ENCODE results near the gene IGSF1.

Gene IGSF1, protein sequence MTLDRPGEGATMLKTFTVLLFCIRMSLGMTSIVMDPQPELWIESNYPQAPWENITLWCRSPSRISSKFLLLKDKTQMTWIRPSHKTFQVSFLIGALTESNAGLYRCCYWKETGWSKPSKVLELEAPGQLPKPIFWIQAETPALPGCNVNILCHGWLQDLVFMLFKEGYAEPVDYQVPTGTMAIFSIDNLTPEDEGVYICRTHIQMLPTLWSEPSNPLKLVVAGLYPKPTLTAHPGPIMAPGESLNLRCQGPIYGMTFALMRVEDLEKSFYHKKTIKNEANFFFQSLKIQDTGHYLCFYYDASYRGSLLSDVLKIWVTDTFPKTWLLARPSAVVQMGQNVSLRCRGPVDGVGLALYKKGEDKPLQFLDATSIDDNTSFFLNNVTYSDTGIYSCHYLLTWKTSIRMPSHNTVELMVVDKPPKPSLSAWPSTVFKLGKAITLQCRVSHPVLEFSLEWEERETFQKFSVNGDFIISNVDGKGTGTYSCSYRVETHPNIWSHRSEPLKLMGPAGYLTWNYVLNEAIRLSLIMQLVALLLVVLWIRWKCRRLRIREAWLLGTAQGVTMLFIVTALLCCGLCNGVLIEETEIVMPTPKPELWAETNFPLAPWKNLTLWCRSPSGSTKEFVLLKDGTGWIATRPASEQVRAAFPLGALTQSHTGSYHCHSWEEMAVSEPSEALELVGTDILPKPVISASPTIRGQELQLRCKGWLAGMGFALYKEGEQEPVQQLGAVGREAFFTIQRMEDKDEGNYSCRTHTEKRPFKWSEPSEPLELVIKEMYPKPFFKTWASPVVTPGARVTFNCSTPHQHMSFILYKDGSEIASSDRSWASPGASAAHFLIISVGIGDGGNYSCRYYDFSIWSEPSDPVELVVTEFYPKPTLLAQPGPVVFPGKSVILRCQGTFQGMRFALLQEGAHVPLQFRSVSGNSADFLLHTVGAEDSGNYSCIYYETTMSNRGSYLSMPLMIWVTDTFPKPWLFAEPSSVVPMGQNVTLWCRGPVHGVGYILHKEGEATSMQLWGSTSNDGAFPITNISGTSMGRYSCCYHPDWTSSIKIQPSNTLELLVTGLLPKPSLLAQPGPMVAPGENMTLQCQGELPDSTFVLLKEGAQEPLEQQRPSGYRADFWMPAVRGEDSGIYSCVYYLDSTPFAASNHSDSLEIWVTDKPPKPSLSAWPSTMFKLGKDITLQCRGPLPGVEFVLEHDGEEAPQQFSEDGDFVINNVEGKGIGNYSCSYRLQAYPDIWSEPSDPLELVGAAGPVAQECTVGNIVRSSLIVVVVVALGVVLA (N-terminal part only)

DNA sequence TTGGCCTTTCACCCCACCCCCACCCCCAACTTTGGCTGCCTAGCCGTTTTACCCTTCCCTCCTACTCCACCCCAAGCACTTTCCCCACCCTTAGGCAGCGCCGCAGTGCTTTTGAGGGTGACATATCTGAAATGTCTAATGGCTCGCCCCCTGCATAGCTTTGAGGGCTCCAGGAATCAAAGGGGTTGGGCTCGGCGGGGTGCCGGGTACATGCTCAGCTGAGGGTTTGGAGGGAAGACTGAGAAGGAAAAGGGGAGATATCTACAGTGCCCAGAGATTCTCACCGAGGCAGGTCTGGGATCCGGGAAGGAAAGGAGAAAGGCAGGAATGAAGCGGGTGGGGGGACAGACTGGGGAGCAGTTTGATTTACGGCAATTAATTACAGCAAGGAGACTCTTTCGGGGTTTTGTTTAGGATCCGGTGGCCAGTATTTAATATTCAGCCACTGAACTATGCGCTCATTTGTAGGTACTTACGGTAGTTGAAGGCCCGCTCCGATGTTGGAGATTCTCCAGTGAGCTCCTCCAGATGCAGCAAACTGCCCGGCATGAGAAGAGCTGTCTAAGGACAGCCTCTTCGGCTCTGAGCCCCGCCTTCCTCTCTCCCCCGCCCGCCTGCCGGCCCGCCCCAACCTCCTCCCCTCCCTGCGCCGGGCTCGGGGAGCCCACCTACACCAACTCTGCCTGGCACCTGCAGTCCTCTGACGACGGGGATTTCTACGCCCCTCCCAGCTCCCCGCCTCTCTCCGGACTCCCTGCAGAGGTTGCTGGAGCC, at the start of gene IGSF1:
Gene IGSF1 (minus strand): TSS at position 569 of the 774 bp plus-strand sequence. CDS start 2,632 bp downstream, outside the sequence.
- no peak for DNase-seq

- no peak for DNase-seq
Measured at GRCh38 chrX:131332331-131332730, 43.2 kb upstream of the IGSF1 start.

GRCh38 chrX:131331152-131331551, 42.0 kb upstream of the IGSF1 start:
- DNase-seq = no peak

DNA sequence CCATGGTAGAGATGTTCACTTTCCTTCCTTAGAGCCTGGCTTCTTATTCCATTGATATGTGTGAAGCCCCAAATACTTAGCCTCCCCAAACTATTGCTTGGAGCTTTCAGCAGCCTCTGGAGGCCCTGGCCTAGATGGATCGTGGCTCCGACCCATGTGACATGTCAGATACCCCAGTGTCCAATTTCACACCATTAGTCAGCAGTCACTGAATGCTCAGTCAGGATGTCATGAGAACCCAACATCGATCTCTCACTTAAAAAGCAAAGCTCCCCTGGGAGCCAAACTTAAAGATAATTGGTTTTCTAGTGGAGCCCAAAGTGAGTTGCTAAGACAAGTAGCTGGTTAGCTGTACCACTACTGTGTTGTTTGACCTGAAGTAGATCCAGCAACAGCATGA, 41.6 kb upstream of the IGSF1 start:
- DNase-seq = no peak

DNA sequence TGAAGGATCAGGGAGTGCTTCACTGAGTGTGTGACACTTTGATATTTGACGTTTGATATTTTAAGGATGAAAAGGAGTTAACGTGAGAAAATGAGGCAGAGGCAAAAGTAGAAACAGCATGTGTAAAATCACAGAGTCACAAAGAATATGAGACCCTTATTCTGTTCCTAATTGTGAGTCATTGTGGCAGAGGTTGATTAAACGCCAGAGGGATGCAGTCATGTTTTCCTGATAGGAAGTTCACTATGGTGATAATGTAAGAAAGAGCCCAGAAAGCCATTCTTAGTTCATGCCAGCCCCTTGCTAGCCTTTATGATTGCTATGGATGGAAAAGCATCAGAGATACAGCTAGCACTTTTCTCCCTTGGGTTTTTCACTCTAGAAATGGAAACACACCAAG, 33.5 kb upstream of the IGSF1 start:
- DNase-seq = no peak

DNA sequence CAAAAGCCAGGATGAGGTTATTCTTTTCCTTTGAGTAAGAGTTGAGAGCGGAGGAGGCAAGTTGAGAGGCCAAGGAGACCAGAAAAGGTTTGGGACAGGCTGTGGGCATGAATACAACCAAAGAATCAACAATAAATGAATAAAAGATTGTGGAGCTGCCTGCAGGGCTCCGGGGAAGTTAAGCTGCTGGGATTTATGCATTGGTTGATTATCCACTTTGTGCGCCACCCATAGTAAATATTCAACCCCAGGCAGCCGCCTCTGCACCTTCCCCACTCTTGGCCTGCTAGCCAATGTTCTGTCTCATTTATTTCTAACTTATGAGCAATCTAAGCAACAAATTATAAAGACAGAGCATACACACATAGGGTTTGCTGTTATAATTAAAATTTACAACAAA, 28.2 kb upstream of the IGSF1 start:
- peak; percentile 16 for DNase-seq

DNA sequence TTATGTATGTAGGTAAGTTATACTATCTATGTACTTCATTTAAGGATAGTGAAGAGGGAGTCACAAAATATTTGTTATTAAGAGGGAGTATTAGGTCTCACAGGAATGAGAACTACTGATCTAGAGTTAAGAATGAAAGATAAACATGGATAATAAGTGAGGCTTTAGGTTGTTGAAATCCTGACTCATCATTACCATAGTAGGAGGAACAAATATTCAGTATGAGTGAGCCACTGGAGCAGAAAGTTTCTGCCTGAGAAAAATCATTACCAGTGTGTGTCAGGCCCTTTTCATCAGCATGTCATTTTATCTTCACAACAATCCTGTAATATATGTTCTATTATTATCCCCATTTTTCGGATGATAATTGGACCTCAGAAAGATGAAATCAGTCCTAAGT, 27.2 kb upstream of the IGSF1 start:
- DNase-seq = peak; percentile 31

DNA sequence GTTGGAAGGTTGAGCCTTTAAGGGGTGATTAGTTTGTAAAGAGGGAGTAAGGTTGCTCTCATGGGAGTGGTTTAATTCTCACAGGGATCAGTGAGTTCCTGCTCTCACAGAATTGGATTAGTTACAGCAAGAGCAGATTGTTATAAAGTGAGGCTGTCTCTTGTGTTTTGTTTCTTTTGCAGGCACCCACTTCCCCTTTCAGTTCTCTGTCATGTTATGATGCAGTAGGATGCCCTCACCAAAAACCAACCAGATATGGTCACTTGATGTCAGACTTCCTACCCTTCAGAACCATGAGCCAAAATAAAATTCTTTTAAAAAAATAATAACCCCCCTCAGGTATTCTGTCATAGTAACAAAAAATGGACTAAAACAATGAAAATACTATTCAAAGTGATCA, 19.9 kb upstream of the IGSF1 start:
- DNase-seq = no peak

- DNase-seq = no peak
Measured at GRCh38 chrX:131306601-131307000, 17.5 kb upstream of the IGSF1 start.

DNA sequence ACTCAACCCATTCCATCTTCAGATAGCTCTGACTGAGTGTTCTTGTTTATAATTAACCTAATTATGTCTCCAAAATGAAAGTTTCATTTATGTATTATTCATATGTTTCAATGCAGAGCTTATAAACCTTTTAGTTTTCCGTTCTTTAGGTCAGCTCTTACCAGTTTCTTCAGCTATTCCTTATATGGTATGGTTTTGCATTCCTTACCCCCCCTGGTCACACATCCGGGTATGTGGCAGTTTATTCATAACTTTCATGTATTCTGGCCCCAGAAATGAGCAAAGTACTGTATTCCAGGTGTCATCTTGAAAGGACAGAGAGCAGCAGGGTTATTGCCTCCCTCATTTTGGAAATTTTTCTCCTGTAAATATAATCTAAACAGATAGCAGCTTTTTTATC, 16.8 kb upstream of the IGSF1 start:
- DNase-seq = no peak

GRCh38 chrX:131302701-131303100, 13.6 kb upstream of the IGSF1 start:
- DNase-seq = no peak

DNA sequence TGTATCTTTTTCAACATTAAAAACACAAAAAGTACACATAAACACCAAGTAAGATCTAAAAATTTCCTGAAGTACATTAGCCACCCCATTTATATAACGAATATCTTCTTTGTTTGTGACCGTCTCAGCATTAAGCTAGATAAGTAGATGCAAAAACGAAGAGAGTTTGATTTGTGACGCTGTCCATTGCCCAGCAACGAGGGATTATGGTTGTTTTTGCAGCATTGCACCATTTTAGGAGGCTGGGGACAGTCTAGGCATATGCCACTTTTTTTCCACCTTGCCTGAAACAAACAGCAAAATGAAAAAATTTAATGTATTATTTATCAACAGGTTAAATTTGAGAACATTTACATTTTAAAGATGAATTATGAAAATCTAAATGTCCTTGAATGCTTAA, 12.0 kb upstream of the IGSF1 start:
- no peak for DNase-seq

GRCh38 chrX:131298846-131299245, 9.7 kb upstream of the IGSF1 start:
- DNase-seq = no peak

GRCh38 chrX:131298036-131298435, 8.9 kb upstream of the IGSF1 start:
- no peak for DNase-seq

DNA sequence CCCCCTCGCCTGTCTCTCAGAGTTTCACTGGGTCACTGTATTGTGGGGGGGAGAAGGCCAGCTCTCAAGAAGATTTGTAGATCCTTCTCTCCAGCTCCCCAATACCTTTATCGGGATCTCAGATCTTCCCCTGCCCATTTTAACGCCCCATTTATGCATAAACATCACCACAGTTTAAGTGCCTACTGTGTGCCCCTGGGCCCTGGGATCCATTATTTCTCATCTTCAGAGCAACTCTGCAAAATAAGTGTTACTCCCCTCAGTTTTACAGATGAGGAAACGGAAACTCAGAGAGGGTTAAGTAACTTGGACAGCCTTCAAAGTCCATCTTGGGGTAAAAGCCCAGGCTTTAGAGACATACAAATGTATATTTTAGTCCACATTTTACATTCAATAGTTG, 421 bp upstream of the IGSF1 start:
- DNase-seq = no peak

DNA sequence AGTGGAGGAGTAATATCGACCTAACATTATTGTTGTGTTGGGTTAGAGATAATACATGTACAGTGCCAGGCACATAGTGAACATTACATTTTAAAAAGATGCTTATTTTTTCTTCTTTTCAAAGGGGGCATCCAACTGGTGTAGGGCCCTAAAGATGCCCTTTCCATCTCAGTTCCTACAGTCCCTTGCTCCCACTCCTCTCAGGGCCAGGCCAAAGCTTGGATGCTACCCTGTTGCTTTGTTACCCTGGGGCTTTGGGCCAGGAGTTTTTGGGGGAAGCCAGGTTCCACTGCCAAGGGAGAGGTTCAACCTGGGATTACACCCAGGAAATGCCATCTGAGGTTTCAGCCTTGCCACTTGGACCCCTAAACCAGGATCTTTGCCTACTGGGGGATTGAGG, 918 bp downstream of the IGSF1 start:
- no peak for DNase-seq

- no peak for DNase-seq
Measured at GRCh38 chrX:131287560-131288179, 1.4 kb downstream of the IGSF1 start.

- DNase-seq = no peak
Measured at GRCh38 chrX:131279617-131280016, 9.5 kb downstream of the IGSF1 start.

GRCh38 chrX:131279197-131279596, 9.9 kb downstream of the IGSF1 start:
- DNase-seq = no peak

GRCh38 chrX:131277543-131278136, 11.5 kb downstream of the IGSF1 start:
- DNase-seq = no peak

DNA sequence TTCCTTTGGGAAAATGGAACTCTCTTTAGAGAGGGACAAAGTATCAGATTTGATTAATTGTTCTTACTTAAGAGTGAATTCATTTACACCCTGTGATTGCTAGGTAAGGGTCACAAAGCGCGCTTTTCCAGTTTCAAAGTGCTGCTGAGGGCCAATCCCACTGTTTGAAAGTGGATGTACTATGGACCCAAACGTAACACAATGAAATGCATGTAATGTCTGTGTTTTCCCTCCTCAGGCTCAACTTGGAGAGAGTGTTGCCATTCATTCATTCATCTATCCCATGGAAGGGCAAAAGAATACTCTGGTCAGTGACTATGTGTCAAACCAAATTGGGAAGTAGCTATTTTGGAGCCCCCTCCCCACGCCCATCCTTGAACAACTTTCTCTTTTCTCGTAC, 16.1 kb downstream of the IGSF1 start:
- no peak for DNase-seq

- DNase-seq = no peak
Measured at GRCh38 chrX:131271826-131272225, 17.3 kb downstream of the IGSF1 start.

Data from kidney glomerular epithelial cell (primary cell).